ENCODE data around the gene ST8SIA6.
A peak's percentile ranks its signal among the peaks of the same experiment; 100 is the strongest.

ST8SIA6 gene

DNA sequence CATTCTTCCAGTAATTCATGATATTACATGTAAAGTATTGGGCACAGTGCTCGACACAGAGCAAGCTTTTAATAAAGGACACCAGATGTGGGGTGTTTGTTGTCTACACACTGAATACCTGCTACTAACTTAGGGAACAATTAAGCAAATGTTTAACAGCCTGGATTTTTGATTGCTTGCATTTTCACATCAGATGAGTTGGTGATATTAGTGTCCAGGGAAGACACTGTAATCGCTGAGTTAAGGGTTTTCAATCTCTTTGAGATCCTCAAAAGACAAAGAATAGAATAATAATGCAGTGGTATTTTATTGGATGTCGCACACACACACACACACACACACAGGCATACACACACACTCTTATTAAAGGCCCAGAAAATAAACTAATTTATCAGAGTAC lies 147.3 kb downstream of the ST8SIA6 start:
- TF ChIP-seq TCF12 (IDR thresholded peaks at IDR 0.05; ENCODE audit: low read depth), result no peak
- TF ChIP-seq CREB1 (IDR thresholded peaks at IDR 0.05; ENCODE audit: low read depth), result no peak
- no peak for TF ChIP-seq EP300 (IDR thresholded peaks at IDR 0.05; ENCODE audit: borderline replicate concordance)
- TF ChIP-seq TEAD4 (IDR thresholded peaks at IDR 0.05), result no peak

- TF ChIP-seq, protein P1, sequence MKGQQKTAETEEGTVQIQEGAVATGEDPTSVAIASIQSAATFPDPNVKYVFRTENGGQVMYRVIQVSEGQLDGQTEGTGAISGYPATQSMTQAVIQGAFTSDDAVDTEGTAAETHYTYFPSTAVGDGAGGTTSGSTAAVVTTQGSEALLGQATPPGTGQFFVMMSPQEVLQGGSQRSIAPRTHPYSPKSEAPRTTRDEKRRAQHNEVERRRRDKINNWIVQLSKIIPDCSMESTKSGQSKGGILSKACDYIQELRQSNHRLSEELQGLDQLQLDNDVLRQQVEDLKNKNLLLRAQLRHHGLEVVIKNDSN (IDR thresholded peaks at IDR 0.05), result no peak
- TF ChIP-seq, protein P2, sequence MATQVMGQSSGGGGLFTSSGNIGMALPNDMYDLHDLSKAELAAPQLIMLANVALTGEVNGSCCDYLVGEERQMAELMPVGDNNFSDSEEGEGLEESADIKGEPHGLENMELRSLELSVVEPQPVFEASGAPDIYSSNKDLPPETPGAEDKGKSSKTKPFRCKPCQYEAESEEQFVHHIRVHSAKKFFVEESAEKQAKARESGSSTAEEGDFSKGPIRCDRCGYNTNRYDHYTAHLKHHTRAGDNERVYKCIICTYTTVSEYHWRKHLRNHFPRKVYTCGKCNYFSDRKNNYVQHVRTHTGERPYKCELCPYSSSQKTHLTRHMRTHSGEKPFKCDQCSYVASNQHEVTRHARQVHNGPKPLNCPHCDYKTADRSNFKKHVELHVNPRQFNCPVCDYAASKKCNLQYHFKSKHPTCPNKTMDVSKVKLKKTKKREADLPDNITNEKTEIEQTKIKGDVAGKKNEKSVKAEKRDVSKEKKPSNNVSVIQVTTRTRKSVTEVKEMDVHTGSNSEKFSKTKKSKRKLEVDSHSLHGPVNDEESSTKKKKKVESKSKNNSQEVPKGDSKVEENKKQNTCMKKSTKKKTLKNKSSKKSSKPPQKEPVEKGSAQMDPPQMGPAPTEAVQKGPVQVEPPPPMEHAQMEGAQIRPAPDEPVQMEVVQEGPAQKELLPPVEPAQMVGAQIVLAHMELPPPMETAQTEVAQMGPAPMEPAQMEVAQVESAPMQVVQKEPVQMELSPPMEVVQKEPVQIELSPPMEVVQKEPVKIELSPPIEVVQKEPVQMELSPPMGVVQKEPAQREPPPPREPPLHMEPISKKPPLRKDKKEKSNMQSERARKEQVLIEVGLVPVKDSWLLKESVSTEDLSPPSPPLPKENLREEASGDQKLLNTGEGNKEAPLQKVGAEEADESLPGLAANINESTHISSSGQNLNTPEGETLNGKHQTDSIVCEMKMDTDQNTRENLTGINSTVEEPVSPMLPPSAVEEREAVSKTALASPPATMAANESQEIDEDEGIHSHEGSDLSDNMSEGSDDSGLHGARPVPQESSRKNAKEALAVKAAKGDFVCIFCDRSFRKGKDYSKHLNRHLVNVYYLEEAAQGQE (IDR thresholded peaks at IDR 0.05; ENCODE audit: low read depth), result no peak
- TF ChIP-seq YY1 (IDR thresholded peaks at IDR 0.05; ENCODE audit: low read depth) (no peak), TAF1 (IDR thresholded peaks at IDR 0.05; ENCODE audit: low read depth) (no peak), CEBPB (IDR thresholded peaks at IDR 0.05) (no peak), RAD21 (IDR thresholded peaks at IDR 0.05; ENCODE audit: low read depth) (no peak), TCF12 (IDR thresholded peaks at IDR 0.05; ENCODE audit: low read depth) (no peak), MAX (IDR thresholded peaks at IDR 0.05) (no peak), FOXM1 (IDR thresholded peaks at IDR 0.05; ENCODE audit: borderline replicate concordance, low read depth) (no peak), CREB1 (IDR thresholded peaks at IDR 0.05; ENCODE audit: low read depth) (no peak), EGR1 (IDR thresholded peaks at IDR 0.05) (no peak), EP300 (IDR thresholded peaks at IDR 0.05; ENCODE audit: borderline replicate concordance) (no peak), NFIC (IDR thresholded peaks at IDR 0.05) (no peak), TEAD4 (IDR thresholded peaks at IDR 0.05) (no peak), ZBTB7A (IDR thresholded peaks at IDR 0.05; ENCODE audit: low read depth) (no peak)
These were observed 162.0 kb downstream of the ST8SIA6 start for GRCh38 chr10:17292375-17292774.

DNA sequence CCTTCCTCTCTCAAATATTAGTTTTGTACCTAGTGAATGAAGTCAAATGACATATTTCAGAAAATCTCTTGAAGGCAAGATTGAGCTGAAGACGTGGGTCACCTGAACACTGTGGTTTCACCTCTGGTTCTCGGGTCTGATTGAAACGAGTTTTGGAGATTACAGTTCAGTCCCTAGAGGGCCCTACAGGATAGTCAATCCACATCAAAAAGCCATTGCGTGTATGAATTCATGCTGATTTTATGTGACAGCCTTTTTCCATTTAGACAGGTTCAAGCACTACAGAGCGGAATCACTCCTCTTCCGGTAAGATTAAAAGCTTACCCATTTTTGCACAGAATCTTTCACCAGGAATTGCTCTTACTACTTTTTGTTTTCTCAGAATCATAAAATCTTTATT lies 164.2 kb downstream of the ST8SIA6 start:
- TF ChIP-seq TAF1 (IDR thresholded peaks at IDR 0.05; ENCODE audit: low read depth), result no peak
- no peak for TF ChIP-seq TCF12 (IDR thresholded peaks at IDR 0.05; ENCODE audit: low read depth)
- TF ChIP-seq RAD21 (IDR thresholded peaks at IDR 0.05; ENCODE audit: low read depth), result peak; percentile 5; the same call in 1 of the 2 replicates
- TF ChIP-seq YY1 (IDR thresholded peaks at IDR 0.05; ENCODE audit: low read depth), result no peak

GRCh38 chr10:17289763-17290162 lies 164.6 kb downstream of the ST8SIA6 start:
- TF ChIP-seq TCF12 (IDR thresholded peaks at IDR 0.05; ENCODE audit: low read depth) (no peak), NFIC (IDR thresholded peaks at IDR 0.05) (no peak), FOXM1 (IDR thresholded peaks at IDR 0.05; ENCODE audit: borderline replicate concordance, low read depth) (no peak), ZBTB7A (IDR thresholded peaks at IDR 0.05; ENCODE audit: low read depth) (no peak), CEBPB (IDR thresholded peaks at IDR 0.05) (no peak), YY1 (IDR thresholded peaks at IDR 0.05; ENCODE audit: low read depth) (no peak), MAX (IDR thresholded peaks at IDR 0.05) (no peak), RAD21 (IDR thresholded peaks at IDR 0.05; ENCODE audit: low read depth) (no peak), CREB1 (IDR thresholded peaks at IDR 0.05; ENCODE audit: low read depth) (no peak), EP300 (IDR thresholded peaks at IDR 0.05; ENCODE audit: borderline replicate concordance) (no peak), TAF1 (IDR thresholded peaks at IDR 0.05; ENCODE audit: low read depth) (no peak), TEAD4 (IDR thresholded peaks at IDR 0.05) (no peak), EGR1 (IDR thresholded peaks at IDR 0.05) (no peak)
- TF ChIP-seq, protein P1 (IDR thresholded peaks at IDR 0.05), result no peak
- TF ChIP-seq, protein P2 (IDR thresholded peaks at IDR 0.05; ENCODE audit: low read depth), result no peak

DNA sequence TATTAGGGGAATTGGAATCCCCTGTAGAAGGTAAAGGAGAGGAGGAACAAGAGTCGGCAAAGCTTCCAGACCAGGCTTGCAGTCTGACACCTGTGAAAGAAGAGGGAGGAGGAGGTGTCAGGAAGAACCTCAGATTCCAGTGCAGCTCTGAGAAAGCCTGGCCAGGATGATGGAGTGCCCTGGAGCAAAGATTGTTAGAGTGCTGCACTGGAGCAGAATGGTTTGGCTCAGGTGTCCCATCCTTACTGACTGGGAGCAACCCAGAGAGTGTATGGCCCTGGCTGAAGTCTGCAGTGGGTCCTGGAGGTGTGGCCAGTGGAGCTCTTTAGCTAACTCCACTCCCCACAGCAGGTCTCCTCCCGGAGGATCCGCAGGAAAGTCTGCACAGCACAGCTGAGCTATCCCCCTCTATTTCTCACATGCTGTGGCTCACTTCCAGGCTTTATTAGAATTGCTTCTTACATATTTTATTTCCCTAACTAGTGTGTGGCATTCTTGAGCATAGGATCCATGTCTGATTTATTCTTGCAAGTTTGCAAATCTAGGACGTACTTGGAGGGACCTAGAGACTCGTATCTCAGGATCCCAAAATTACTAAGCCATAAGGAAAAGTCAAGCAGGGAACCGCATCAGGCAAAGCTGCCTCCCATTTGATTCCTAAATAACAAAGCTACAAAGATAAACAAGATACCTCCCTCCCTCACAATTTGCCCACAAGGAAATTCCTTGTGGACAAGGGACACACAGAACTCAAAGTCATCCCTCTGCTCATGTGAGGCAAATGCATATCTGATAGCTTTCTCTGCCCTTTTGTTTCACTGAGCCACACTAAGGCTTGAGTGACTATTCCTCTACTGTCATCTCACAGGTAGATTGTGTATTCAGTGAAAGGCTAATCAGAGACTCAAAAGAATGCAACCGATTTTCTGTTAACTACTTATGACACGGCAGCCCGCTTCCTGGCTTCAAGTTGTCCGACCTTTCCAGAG lies 167.5 kb downstream of the ST8SIA6 start:
- no peak for TF ChIP-seq RAD21 (IDR thresholded peaks at IDR 0.05; ENCODE audit: low read depth)
- TF ChIP-seq NFIC (IDR thresholded peaks at IDR 0.05), result no peak
- no peak for TF ChIP-seq MAX (IDR thresholded peaks at IDR 0.05)
- no peak for TF ChIP-seq TCF12 (IDR thresholded peaks at IDR 0.05; ENCODE audit: low read depth)
- TF ChIP-seq CREB1 (IDR thresholded peaks at IDR 0.05; ENCODE audit: low read depth), result no peak
- no peak for TF ChIP-seq EGR1 (IDR thresholded peaks at IDR 0.05)
- TF ChIP-seq, protein P2 (IDR thresholded peaks at IDR 0.05; ENCODE audit: low read depth), result no peak
- TF ChIP-seq CEBPB (IDR thresholded peaks at IDR 0.05), result no peak
- TF ChIP-seq ZBTB7A (IDR thresholded peaks at IDR 0.05; ENCODE audit: low read depth), result no peak
- TF ChIP-seq, protein P1 (IDR thresholded peaks at IDR 0.05), result no peak
- no peak for TF ChIP-seq YY1 (IDR thresholded peaks at IDR 0.05; ENCODE audit: low read depth)
- no peak for TF ChIP-seq FOXM1 (IDR thresholded peaks at IDR 0.05; ENCODE audit: borderline replicate concordance, low read depth)
- TF ChIP-seq TEAD4 (IDR thresholded peaks at IDR 0.05), result no peak
- no peak for TF ChIP-seq TAF1 (IDR thresholded peaks at IDR 0.05; ENCODE audit: low read depth)
- no peak for TF ChIP-seq EP300 (IDR thresholded peaks at IDR 0.05; ENCODE audit: borderline replicate concordance)
